K562 (cell line): ENCODE results near the gene SIRT4. TPM values are rescaled to one million over a fixed set of nuclear protein-coding genes. Genes with fewer than 3 reads are reported as not detected.

Experiments used
- ATAC-seq: fragments of 200-7000 bp; cut with Tn5 transposase; 3 replicates; pipeline ENCODE4 v1.9.1; 2020; ENCODE audit warnings: moderate library complexity
- BruUV-seq: library from RNA; stranded (reverse); fragments of 400-500 nt; replicated peaks from 2 replicates; lab custom pipeline; 2021; lab: Mats Ljungman, UMichigan
- CTCF ChIA-PET: fragments of 300-600 bp; formaldehyde crosslinking; extraction: SDS; loops from one replicate; lab custom pipeline; 2021; ENCODE audit warnings: low intra/inter-chr PET ratio; lab: Yijun Ruan, JAX
- POLR2A ChIA-PET: fragments of 300-600, 350-650 bp; sonication (Branson Sonifier 250); formaldehyde crosslinking; extraction: SDS; loops from one replicate; lab custom pipeline; 2021; ENCODE audit warnings: antibody characterized with exemption, inconsistent platforms; lab: Yijun Ruan, JAX
- DNase-seq, 4 experiments: peaks; one replicate each; pipeline versions ENCODE4 v3.0.0 to v3.0.0-alpha.2; 2011 to 2018; ENCODE audit warnings: low spot score in 3 of 4, mixed read lengths in 3 of 4; ENCODE audit errors: extremely low read depth in 1 of 4
- FAIRE-seq: peaks from 2 replicates; lab custom pipeline; 2011; peaks lifted over from hg19 to GRCh38; lab: Jason Lieb, UNC
- H2AFZ ChIP-seq: 2 replicates; pipeline ENCODE4 v1.6.0; 2011; ENCODE audit warnings: low read depth, low read length, control low read depth, inconsistent platforms
- H3K27ac ChIP-seq: fragments of 200-600 bp; 3 replicates; pipeline ENCODE4 v1.8.0; 2011; ENCODE audit warnings: low read depth, mild to moderate bottlenecking, control low read depth, inconsistent platforms, low read length, moderate library complexity, mixed read lengths; ENCODE audit errors: extremely low read depth
- H3K27me3 ChIP-seq, 2 experiments: fragments of 300-600 bp in 1 of 2; 2 replicates in 1 of 2; 3 replicates in 1 of 2; pipeline versions ENCODE4 v1.6.0 to v1.8.0; 2011; ENCODE audit warnings: inconsistent platforms in 2 of 2, low read length in 2 of 2, mild to moderate bottlenecking in 1 of 2, mixed read lengths in 1 of 2, moderate library complexity in 1 of 2; ENCODE audit not compliant: control insufficient read depth in 2 of 2, insufficient read depth in 2 of 2
- H3K36me3 ChIP-seq: fragments of 300-600 bp; 3 replicates; pipeline ENCODE4 v1.8.0; 2011; ENCODE audit warnings: mild to moderate bottlenecking, low read length, inconsistent platforms; ENCODE audit not compliant: control insufficient read depth, insufficient read depth
- H3K4me1 ChIP-seq, 2 experiments: fragments of 200-600 bp in 1 of 2; replicated peaks in 1 of 2; 2 replicates in 1 of 2; 3 replicates in 1 of 2; pipeline versions ENCODE4 v1.5.1 to v1.8.0; 2011; ENCODE audit warnings: inconsistent platforms in 2 of 2, low read length in 2 of 2, mild to moderate bottlenecking in 1 of 2, mixed read lengths in 1 of 2, moderate library complexity in 1 of 2; ENCODE audit not compliant: control insufficient read depth in 2 of 2, insufficient read depth in 2 of 2
- H3K4me2 ChIP-seq: 2 replicates; pipeline ENCODE4 v1.6.1; 2011; ENCODE audit warnings: low read length, control low read depth, inconsistent platforms, mixed read lengths; ENCODE audit not compliant: insufficient read depth
- H3K4me3 ChIP-seq: fragments of 200-600 bp; sonication (generic), shearing (Covaris generic); 2 replicates; pipeline ENCODE4 v1.5.1; 2016; ENCODE audit warnings: control low read depth, inconsistent platforms
- H3K79me2 ChIP-seq: fragments of 200-600 bp; 3 replicates; pipeline ENCODE4 v1.8.0; 2011; ENCODE audit warnings: low read length, inconsistent platforms; ENCODE audit not compliant: control insufficient read depth, insufficient read depth
- H3K9ac ChIP-seq, 2 experiments: 2 replicates each; pipeline versions ENCODE4 v1.6.0 to v1.6.1; 2011; ENCODE audit warnings: low read depth in 2 of 2, low read length in 2 of 2, control low read depth in 1 of 2, inconsistent platforms in 1 of 2, mild to moderate bottlenecking in 1 of 2, mixed read lengths in 1 of 2; ENCODE audit not compliant: insufficient read depth in 1 of 2
- H3K9me1 ChIP-seq: one replicate; pipeline ENCODE4 v1.6.0; 2011; ENCODE audit warnings: inconsistent platforms, mild to moderate bottlenecking, low read length, moderate library complexity; ENCODE audit not compliant: control insufficient read depth, insufficient read depth
- H3K9me3 ChIP-seq: replicated peaks from 2 replicates; pipeline ENCODE4 v1.5.1; 2011; ENCODE audit warnings: low read depth, low read length, inconsistent platforms; ENCODE audit not compliant: control insufficient read depth, insufficient read depth
- H4K20me1 ChIP-seq: replicated peaks from 2 replicates; pipeline ENCODE4 v1.6.1; 2011; ENCODE audit warnings: low read length, inconsistent platforms, mixed read lengths; ENCODE audit not compliant: control insufficient read depth, insufficient read depth
- ELK1 ChIP-seq: sonication (generic); formaldehyde crosslinking; IDR thresholded peaks from 2 replicates; pipeline ENCODE4 v1.8.1; 2022; ENCODE audit warnings: missing genetic modification reagents
- HCFC1 ChIP-seq: IDR thresholded peaks from 2 replicates; pipeline ENCODE4 v1.6.1; 2012; ENCODE audit warnings: low read depth, low read length, improper control_type of control experiment
- HIVEP1 ChIP-seq: fragments of 250-450 bp; sonication (Bioruptor Pico); IDR thresholded peaks from 2 replicates; pipeline ENCODE4 v1.4.0; 2020; ENCODE audit warnings: mild to moderate bottlenecking
- HMBOX1 ChIP-seq: sonication (generic); IDR thresholded peaks from 2 replicates; pipeline ENCODE4 v1.6.1; 2016
- HNRNPK ChIP-seq: fragments of 200-400 bp; formaldehyde crosslinking; IDR thresholded peaks from one replicate; pipeline ENCODE4 v1.6.1; 2018; ENCODE audit warnings: mild to moderate bottlenecking, low read depth, low read length; ENCODE audit not compliant: poor library complexity, severe bottlenecking
- KLF1 ChIP-seq: fragments of 450-650 bp; IDR thresholded peaks from 2 replicates; pipeline ENCODE4 v1.6.1; 2016; ENCODE audit warnings: missing genetic modification characterization, missing compliant biosample characterization
- MAFF ChIP-seq: IDR thresholded peaks from 2 replicates; pipeline ENCODE4 v1.6.1; 2012; ENCODE audit warnings: low read length, improper control_type of control experiment
- MITF ChIP-seq: IDR thresholded peaks from 2 replicates; pipeline ENCODE4 v1.6.1; 2014; ENCODE audit warnings: antibody characterized with exemption
- PML ChIP-seq: IDR thresholded peaks from 2 replicates; pipeline ENCODE4 v1.6.1; 2012; ENCODE audit warnings: low read length, inconsistent platforms
- STAG1 ChIP-seq: sonication (generic); formaldehyde crosslinking; IDR thresholded peaks from 2 replicates; pipeline ENCODE4 v1.5.0; 2020; ENCODE audit warnings: missing genetic modification reagents, borderline replicate concordance
- THRA ChIP-seq: fragments of 450-650 bp; IDR thresholded peaks from 2 replicates; pipeline ENCODE4 v1.6.1; 2017; ENCODE audit warnings: mild to moderate bottlenecking, moderate library complexity
- YY1 ChIP-seq, 3 experiments: IDR thresholded peaks; 2 replicates each; pipeline ENCODE4 v1.6.1; 2011; ENCODE audit warnings: low read length in 2 of 3, mild to moderate bottlenecking in 2 of 3, moderate library complexity in 2 of 3, borderline replicate concordance in 1 of 3, control low read depth in 1 of 3, low read depth in 1 of 3; ENCODE audit not compliant: insufficient read depth in 3 of 3, insufficient replicate concordance in 2 of 3, control insufficient read depth in 1 of 3, insufficient read length in 1 of 3; ENCODE audit errors: extremely low read depth in 1 of 3
- ZBTB2 ChIP-seq: fragments of 450-650 bp; IDR thresholded peaks from 2 replicates; pipeline ENCODE4 v1.6.1; 2016; ENCODE audit warnings: antibody characterized with exemption
- ZBTB9 ChIP-seq: fragments of 450-650 bp; formaldehyde crosslinking; IDR thresholded peaks from 2 replicates; pipeline ENCODE4 v1.4.0; 2020; ENCODE audit warnings: mild to moderate bottlenecking, moderate library complexity
- ZNF445 ChIP-seq: fragments of 250-450 bp; sonication (Bioruptor Pico); IDR thresholded peaks from 2 replicates; pipeline ENCODE4 v1.4.0; 2020; ENCODE audit warnings: low read depth, mild to moderate bottlenecking, moderate library complexity
- WGBS: fragments of 100-300 bp; shearing (Covaris generic); methylation state at CpG from one replicate; pipeline ENCODE4 v1.1.6; 2016; ENCODE audit warnings: low coverage, mixed read lengths; ENCODE audit not compliant: insufficient coverage; ENCODE audit errors: missing lambda C conversion rate; 5-methylcytosine and 5-hydroxymethylcytosine counted together
- in situ Hi-C: fragments of 300-500 bp; cut with MboI; formaldehyde crosslinking; loops from 4 replicates; pipeline ENCODE4 v1.15.0; 2018; ENCODE audit warnings: inconsistent platforms, mixed read lengths
- intact Hi-C: fragments of 100-400 bp; cut with micrococcal nuclease; formaldehyde crosslinking; loops from 2 replicates; pipeline ENCODE4 v1.14.2; 2022
- polyA plus RNA-seq, 8 experiments: library from polyadenylated mRNA; depleted of rRNA in 4 of 8; stranded (reverse) in 5 of 8; unstranded in 3 of 8; fragments of >200 nt; fragmentation: Nextera tagmentation in 2 of 8; fragmentation: Illumina TruSeq in 1 of 8; extraction: Ambion mirVana in 2 of 8; extraction: Trizol in 1 of 8; gene quantifications; 2 replicates each; pipeline versions ENCODE4 v1.2.1 to v1.2.3, GENCODE V29; 2011 to 2014; ENCODE audit warnings: inconsistent platforms in 1 of 8, missing spikeins in 1 of 8
- total RNA-seq, 7 experiments: library from RNA; depleted of rRNA in 6 of 7; stranded (reverse); fragments of >200 nt in 6 of 7; fragmentation: Illumina TruSeq in 2 of 7; extraction: Trizol in 2 of 7; gene quantifications; 2 replicates each; pipeline versions ENCODE4 v1.2.1 to v1.2.3, GENCODE V29; 2011 to 2021; ENCODE audit warnings: low replicate concordance in 1 of 7

Gene SIRT4
- total and polyA plus RNA-seq, 9 of the 15 experiments (the other 6 are each of a cell fraction or from before 2014, with no cell fraction given): 0.86 to 5.2 (median 2.4) TPM

- Histone ChIP-seq H3K4me3 (no peak overlapping the region), H3K36me3 (no peaks in the 10 kb centered on the region), H3K79me2 (no peaks in the 10 kb centered on the region), H4K20me1 (no peaks in the 10 kb centered on the region), H3K4me1 (peaks cover 5 to 27% of the 10 kb centered on the region in 2 experiments; a peak in 3 of 5 replicates), H3K9me1 (no peaks in the 10 kb centered on the region), H3K27me3 (no peaks in the 10 kb centered on the region), H3K4me2 (no peak overlapping the region), H3K9ac (no peak overlapping the region), H3K9me3 (no peaks in the 10 kb centered on the region), H3K27ac (no peak overlapping the region), H2AFZ (no peak overlapping the region)
- ChIA-PET POLR2A (interaction anchor here (0.6 to 7.4 kb wide), 10 partner anchors 13 to 1346 kb away, joined by 3 to 37 read pairs (median 4); partner anchors contain the start of gene RPLP0), CTCF (no interaction called here)
- in situ Hi-C loops (no loop called here), intact Hi-C loops (no loop called here)
- DNase-seq: no peak
- FAIRE-seq: no peak
- no TSS peak for BruUV-seq
- no peak for ATAC-seq
- 21% methylated on average over 12 of the region's 12 CpGs for WGBS
- TF ChIP-seq MITF (no peak), STAG1 (no peak), ZNF445 (CRISPR knock-in tag) (no peak), HCFC1 (no peak), PML (no peak), THRA (no peak), ELK1 (CRISPR knock-in tag) (no peak), ZBTB2 (no peak), YY1 (IDR thresholded peaks at IDR 0.05; ENCODE audit: borderline replicate concordance in 1 of 3, control insufficient read depth in 1 of 3, extremely low read depth in 1 of 3, insufficient read depth in 3 of 3, insufficient read length in 1 of 3, insufficient replicate concordance in 2 of 3, low read depth in 1 of 3, low read length in 2 of 3) (no peak), HMBOX1 (no peak), MAFF (no peak), KLF1 (tag) (no peak), HIVEP1 (CRISPR knock-in tag) (no peak), HNRNPK (no peak), ZBTB9 (no peak)
These were observed 14.6 kb upstream of the SIRT4 start for GRCh38 chr12:120287491-120287890.
